Measurements from ENCODE around the gene ICAM3.
A peak's percentile ranks its signal among the peaks of the same experiment; 100 is the strongest.

ICAM3 gene

GRCh38 chr19:10316229-10317044 lies 23.0 kb downstream of the ICAM3 start:
- H3K9me3 ChIP-seq (replicated peaks; ENCODE audit: low read length): no peaks in the 10 kb centered on the region
- H3K36me3 ChIP-seq (ENCODE audit: insufficient read depth, low read length): peaks cover 27% of the 10 kb centered on the region
- H3K4me2 ChIP-seq (ENCODE audit: low read length): peak overlapping the region; percentile 81
- no peaks in the 10 kb centered on the region for H3K27me3 ChIP-seq (ENCODE audit: control insufficient read depth, insufficient read depth, low read length)
- peak overlapping the region; percentile 76 for H3K9ac ChIP-seq (ENCODE audit: low read depth, low read length)
- H3K4me3 ChIP-seq (ENCODE audit: low read length): peak overlapping the region; percentile 75
- peaks cover 4% of the 10 kb centered on the region for H3K4me1 ChIP-seq (ENCODE audit: control insufficient read depth, insufficient read depth, low read length)

GRCh38 chr19:10315335-10316214 lies 23.8 kb downstream of the ICAM3 start, which contains the start of gene FDX2:
Gene FDX2 (minus strand): TSS chr19:10316015. CDS start chr19:10315996, 19 bp downstream.
- H3K4me2 ChIP-seq (ENCODE audit: low read length): peak within 1 kb of the TSS; percentile 81
- H3K4me3 ChIP-seq (ENCODE audit: low read length): peak within 1 kb of the TSS; percentile 75
- no peaks in the 10 kb centered on the region for H3K27me3 ChIP-seq (ENCODE audit: control insufficient read depth, insufficient read depth, low read length)
- peaks cover 20% of the 10 kb centered on the region for H3K36me3 ChIP-seq (ENCODE audit: insufficient read depth, low read length)
- H3K4me1 ChIP-seq (ENCODE audit: control insufficient read depth, insufficient read depth, low read length): peaks cover 4% of the 10 kb centered on the region
- peak within 1 kb of the TSS; percentile 76 for H3K9ac ChIP-seq (ENCODE audit: low read depth, low read length)
- no peaks in the 10 kb centered on the region for H3K9me3 ChIP-seq (replicated peaks; ENCODE audit: low read length)

DNA sequence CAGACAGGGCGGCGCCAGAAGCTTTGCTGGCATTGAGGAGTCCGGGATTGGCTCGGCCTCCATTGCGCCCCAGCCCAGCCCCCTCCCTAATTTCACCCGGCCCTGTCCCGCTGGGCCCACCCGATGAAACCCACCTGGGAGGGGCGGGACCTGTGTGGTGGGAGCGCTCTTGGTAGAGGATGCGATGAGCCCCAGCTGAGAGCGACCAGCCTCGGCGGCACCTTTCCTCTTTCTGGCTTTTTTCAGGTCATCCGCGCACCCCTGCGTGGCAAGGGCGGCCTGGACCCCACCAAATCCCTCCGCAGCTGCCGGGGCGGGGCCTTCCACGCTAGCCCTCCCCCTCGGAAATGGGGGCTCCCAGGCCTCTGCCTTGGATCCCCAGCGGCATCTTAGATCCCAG lies 30.0 kb downstream of the ICAM3 start, which contains the start of gene ZGLP1:
TSS of gene ZGLP1 (minus strand) at position 393 of the 400 bp plus-strand sequence.
- H3K9me3 ChIP-seq (replicated peaks; ENCODE audit: low read length): no peaks in the 10 kb centered on the region
- H3K27me3 ChIP-seq (ENCODE audit: control insufficient read depth, insufficient read depth, low read length): no peaks in the 10 kb centered on the region
- H3K36me3 ChIP-seq (ENCODE audit: insufficient read depth, low read length): no peaks in the 10 kb centered on the region
- H3K9ac ChIP-seq (ENCODE audit: low read depth, low read length): no peak within 1 kb of the TSS
- no peak within 1 kb of the TSS for H3K4me3 ChIP-seq (ENCODE audit: low read length)
- H3K4me1 ChIP-seq (ENCODE audit: control insufficient read depth, insufficient read depth, low read length): peaks cover 15% of the 10 kb centered on the region
- no peak within 1 kb of the TSS for H3K4me2 ChIP-seq (ENCODE audit: low read length)

DNA sequence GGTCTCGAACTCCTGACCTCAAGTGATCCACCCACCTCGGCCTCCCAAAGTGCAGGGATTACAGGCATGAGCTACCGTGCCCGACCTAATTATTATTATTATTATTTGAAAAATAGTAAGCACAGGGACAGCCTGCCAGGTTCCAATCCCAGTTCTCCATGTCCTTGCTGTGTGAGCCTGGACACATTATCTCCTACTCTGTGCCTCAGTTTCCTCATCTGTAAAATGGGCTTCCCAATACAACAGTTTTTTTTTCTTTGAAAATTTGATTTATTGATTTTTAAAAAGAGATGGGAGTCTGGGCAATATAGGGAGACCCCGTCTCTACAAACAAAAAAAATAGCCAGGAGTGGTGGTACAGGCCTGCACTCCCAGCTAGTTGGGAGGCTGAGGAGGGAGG lies 33.1 kb downstream of the ICAM3 start:
- Histone ChIP-seq H3K36me3 (ENCODE audit: insufficient read depth, low read length) (no peaks in the 10 kb centered on the region), H3K9me3 (replicated peaks; ENCODE audit: low read length) (no peaks in the 10 kb centered on the region), H3K9ac (ENCODE audit: low read depth, low read length) (no peak overlapping the region), H3K4me3 (ENCODE audit: low read length) (no peak overlapping the region), H3K4me1 (ENCODE audit: control insufficient read depth, insufficient read depth, low read length) (peaks cover 27% of the 10 kb centered on the region), H3K27me3 (ENCODE audit: control insufficient read depth, insufficient read depth, low read length) (no peaks in the 10 kb centered on the region), H3K4me2 (ENCODE audit: low read length) (no peak overlapping the region)

DNA sequence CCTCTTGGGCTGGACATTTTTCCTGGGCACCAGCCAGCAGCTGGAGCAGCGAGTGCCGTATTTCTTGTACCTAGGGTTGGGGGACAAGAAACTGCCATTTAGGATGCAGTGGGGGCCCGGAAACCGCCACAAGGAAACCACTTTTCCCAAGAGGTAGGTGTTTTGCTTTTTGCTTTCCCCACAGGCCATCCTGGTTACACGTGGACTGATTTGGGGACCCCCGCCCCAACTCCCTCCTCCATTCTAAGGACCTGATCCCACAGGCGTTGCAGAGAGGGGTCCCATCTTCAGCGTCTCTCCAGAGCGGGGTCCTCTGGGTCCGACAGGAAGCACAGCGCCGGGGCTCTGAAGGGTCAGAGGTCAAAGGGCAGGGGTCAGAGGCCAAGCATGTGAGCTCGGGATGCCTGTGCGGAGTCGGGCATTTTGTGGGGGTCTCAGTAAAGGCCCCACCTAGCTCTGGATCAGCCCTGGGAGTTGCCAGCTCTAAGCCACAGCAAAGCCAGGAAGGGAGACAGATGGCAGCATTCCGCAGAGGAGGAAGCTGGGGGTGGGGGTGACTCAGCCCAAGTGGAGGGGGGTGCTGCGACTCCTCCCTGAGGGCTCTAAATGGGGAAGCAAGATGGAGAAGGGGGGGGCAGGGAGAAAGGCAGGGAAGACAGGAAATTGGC lies 34.2 kb downstream of the ICAM3 start:
- Histone ChIP-seq H3K4me1 (ENCODE audit: control insufficient read depth, insufficient read depth, low read length) (peaks cover 27% of the 10 kb centered on the region), H3K9me3 (replicated peaks; ENCODE audit: low read length) (no peaks in the 10 kb centered on the region), H3K36me3 (ENCODE audit: insufficient read depth, low read length) (no peaks in the 10 kb centered on the region), H3K9ac (ENCODE audit: low read depth, low read length) (peak overlapping the region; percentile 58), H3K4me2 (ENCODE audit: low read length) (peak overlapping the region; percentile 41), H3K4me3 (ENCODE audit: low read length) (no peak overlapping the region), H3K27me3 (ENCODE audit: control insufficient read depth, insufficient read depth, low read length) (no peaks in the 10 kb centered on the region)

- H3K4me3 ChIP-seq (ENCODE audit: low read length): no peak overlapping the region
- H3K4me1 ChIP-seq (ENCODE audit: control insufficient read depth, insufficient read depth, low read length): peaks cover 30% of the 10 kb centered on the region
- H3K27me3 ChIP-seq (ENCODE audit: control insufficient read depth, insufficient read depth, low read length): peaks cover 22% of the 10 kb centered on the region
- no peak overlapping the region for H3K9ac ChIP-seq (ENCODE audit: low read depth, low read length)
- no peaks in the 10 kb centered on the region for H3K36me3 ChIP-seq (ENCODE audit: insufficient read depth, low read length)
- no peaks in the 10 kb centered on the region for H3K9me3 ChIP-seq (replicated peaks; ENCODE audit: low read length)
- no peak overlapping the region for H3K4me2 ChIP-seq (ENCODE audit: low read length)
Measured at GRCh38 chr19:10299545-10300458, 39.6 kb downstream of the ICAM3 start.

- Histone ChIP-seq H3K4me1 (ENCODE audit: control insufficient read depth, insufficient read depth, low read length) (peaks cover 29% of the 10 kb centered on the region), H3K4me2 (ENCODE audit: low read length) (peak overlapping the region; percentile 68), H3K4me3 (ENCODE audit: low read length) (no peak overlapping the region), H3K9ac (ENCODE audit: low read depth, low read length) (no peak overlapping the region), H3K27me3 (ENCODE audit: control insufficient read depth, insufficient read depth, low read length) (peaks cover 59% of the 10 kb centered on the region), H3K36me3 (ENCODE audit: insufficient read depth, low read length) (no peaks in the 10 kb centered on the region), H3K9me3 (replicated peaks; ENCODE audit: low read length) (no peaks in the 10 kb centered on the region)
Measured at GRCh38 chr19:10295847-10296591, 43.4 kb downstream of the ICAM3 start.

- H3K9me3 ChIP-seq (replicated peaks; ENCODE audit: low read length): no peaks in the 10 kb centered on the region
- peak overlapping the region; percentile 68 for H3K4me2 ChIP-seq (ENCODE audit: low read length)
- peaks cover 36% of the 10 kb centered on the region for H3K4me1 ChIP-seq (ENCODE audit: control insufficient read depth, insufficient read depth, low read length)
- H3K9ac ChIP-seq (ENCODE audit: low read depth, low read length): no peak overlapping the region
- H3K27me3 ChIP-seq (ENCODE audit: control insufficient read depth, insufficient read depth, low read length): peaks cover 65% of the 10 kb centered on the region
- no peaks in the 10 kb centered on the region for H3K36me3 ChIP-seq (ENCODE audit: insufficient read depth, low read length)
- peak overlapping the region; percentile 32 for H3K4me3 ChIP-seq (ENCODE audit: low read length)
Measured at GRCh38 chr19:10295305-10295846, 44.0 kb downstream of the ICAM3 start.

GRCh38 chr19:10294368-10294697 lies 45.1 kb downstream of the ICAM3 start:
- no peaks in the 10 kb centered on the region for H3K36me3 ChIP-seq (ENCODE audit: insufficient read depth, low read length)
- H3K4me1 ChIP-seq (ENCODE audit: control insufficient read depth, insufficient read depth, low read length): peaks cover 45% of the 10 kb centered on the region
- H3K9ac ChIP-seq (ENCODE audit: low read depth, low read length): no peak overlapping the region
- no peak overlapping the region for H3K4me3 ChIP-seq (ENCODE audit: low read length)
- H3K27me3 ChIP-seq (ENCODE audit: control insufficient read depth, insufficient read depth, low read length): peaks cover 72% of the 10 kb centered on the region
- H3K4me2 ChIP-seq (ENCODE audit: low read length): no peak overlapping the region
- no peaks in the 10 kb centered on the region for H3K9me3 ChIP-seq (replicated peaks; ENCODE audit: low read length)

All from skeletal muscle satellite cell (primary cell).